NCI-H1105 (cell line): ENCODE results near the gene ZSWIM1.
A peak's percentile ranks its signal among the peaks of the same experiment; 100 is the strongest.
"Not testable (repeated sequence)": the region's sequence is repeated elsewhere in the genome, so short reads cannot be mapped to it uniquely, and the experiment has no call there.

Source experiments
- DNase-seq: peaks from one replicate; lab custom pipeline; 2025; lab: John Stamatoyannopoulos, UW

ZSWIM1 gene

GRCh38 chr20:45890077-45890984 lies 9.3 kb downstream of the ZSWIM1 start:
- DNase-seq, result no peak

GRCh38 chr20:45890985-45891983 lies 10.3 kb downstream of the ZSWIM1 start, which contains the start of the genes CTSA and NEURL2:
CTSA (plus strand) TSS chr20:45891335; CDS start chr20:45891569, 234 bp downstream.
NEURL2 (minus strand) TSS chr20:45891208; CDS start chr20:45890991, 217 bp downstream.
- peak; percentile 76 for DNase-seq

GRCh38 chr20:45892049-45892825 lies 11.2 kb downstream of the ZSWIM1 start:
- DNase-seq, result no peak

GRCh38 chr20:45892828-45893500 lies 11.9 kb downstream of the ZSWIM1 start:
- DNase-seq, result no peak

- no peak for DNase-seq
Observed at GRCh38 chr20:45893831-45894230, 12.8 kb downstream of the ZSWIM1 start.

GRCh38 chr20:45894797-45895196 lies 13.8 kb downstream of the ZSWIM1 start:
- DNase-seq, result no peak

GRCh38 chr20:45896641-45897161 lies 15.7 kb downstream of the ZSWIM1 start:
- DNase-seq, result no peak

- DNase-seq, result no peak
Observed at GRCh38 chr20:45897289-45897688, 16.3 kb downstream of the ZSWIM1 start.

GRCh38 chr20:45897692-45898091 lies 16.7 kb downstream of the ZSWIM1 start:
- no peak for DNase-seq

GRCh38 chr20:45898285-45898684 lies 17.3 kb downstream of the ZSWIM1 start:
- no peak for DNase-seq

GRCh38 chr20:45899046-45899835 lies 18.2 kb downstream of the ZSWIM1 start:
- DNase-seq, result no peak

- not testable (repeated sequence) for DNase-seq
Observed at GRCh38 chr20:45901332-45901731, 20.3 kb downstream of the ZSWIM1 start.

GRCh38 chr20:45902199-45902701 lies 21.2 kb downstream of the ZSWIM1 start:
- peak; percentile 8 for DNase-seq

- no peak for DNase-seq
Observed at GRCh38 chr20:45904583-45905504, 23.8 kb downstream of the ZSWIM1 start.

- DNase-seq, result no peak
Observed at GRCh38 chr20:45905505-45906079, 24.6 kb downstream of the ZSWIM1 start.

GRCh38 chr20:45907219-45907948 lies 26.4 kb downstream of the ZSWIM1 start:
- DNase-seq, result no peak

- no peak for DNase-seq
Observed at GRCh38 chr20:45908084-45908483, 27.1 kb downstream of the ZSWIM1 start.
